Activated T-helper 1 cell treated with anti-CD3 and anti-CD28 coated beads, Interleukin-12 subunit alpha, Interleukin-12 subunit beta, Interleukin-2, Interleukin-4 antibody, amounts not matched to agents 30 ng/mL and 10 ng/mL and 1 ng/mL, durations not matched to agents 14 hours and 24 hours and 36 hours (primary cell): Measurements from ENCODE around the gene NPLOC4. TPM values are rescaled to one million over a fixed set of nuclear protein-coding genes. Genes with fewer than 3 reads are reported as not detected.

ENCODE experiments used
- DNase-seq: peaks from one replicate; pipeline ENCODE4 v3.0.0; 2021; ENCODE audit warnings: low spot score
- H3K27ac Mint-ChIP-seq: one replicate; pipeline ENCODE4 v1.8.0; 2021; ENCODE audit warnings: mild to moderate bottlenecking, mixed read lengths
- H3K27me3 Mint-ChIP-seq: one replicate; pipeline ENCODE4 v1.8.0; 2022; ENCODE audit warnings: mild to moderate bottlenecking, moderate library complexity, mixed read lengths; ENCODE audit not compliant: insufficient read depth
- H3K36me3 Mint-ChIP-seq: one replicate; pipeline ENCODE4 v1.8.0; 2021; ENCODE audit warnings: low read depth, mixed read lengths
- H3K4me1 Mint-ChIP-seq: one replicate; pipeline ENCODE4 v1.8.0; 2021; ENCODE audit warnings: low read depth, mixed read lengths
- H3K4me3 Mint-ChIP-seq: one replicate; pipeline ENCODE4 v1.8.0; 2021; ENCODE audit warnings: mild to moderate bottlenecking, moderate library complexity, mixed read lengths
- H3K9me3 Mint-ChIP-seq: one replicate; pipeline ENCODE4 v1.8.0; 2021; ENCODE audit warnings: mixed read lengths
- intact Hi-C: fragments of 100-400 bp; cut with micrococcal nuclease; formaldehyde crosslinking; loops from one replicate; pipeline ENCODE4 v1.15.1; 2024
- total RNA-seq: library from RNA; stranded (reverse); gene quantifications from 2 replicates; pipeline ENCODE4 v1.2.3, GENCODE V29; 2022

Gene NPLOC4
- total RNA-seq, 1 donor from 2014 or later: 138 TPM

GRCh38 chr17:81673561-81674258 lies 36.8 kb upstream of the NPLOC4 start:
- Mint-ChIP-seq H3K9me3 (no peaks in the 10 kb centered on the region), H3K36me3 (peaks cover 16% of the 10 kb centered on the region), H3K4me3 (no peak overlapping the region), H3K27ac (no peak overlapping the region), H3K27me3 (no peaks in the 10 kb centered on the region), H3K4me1 (peaks cover 7% of the 10 kb centered on the region)
- DNase-seq: no peak
- intact Hi-C loops: no loop called here

GRCh38 chr17:81672954-81673353 lies 36.0 kb upstream of the NPLOC4 start:
- H3K4me1 Mint-ChIP-seq: peaks cover 14% of the 10 kb centered on the region
- no peak for DNase-seq
- no peaks in the 10 kb centered on the region for H3K9me3 Mint-ChIP-seq
- H3K36me3 Mint-ChIP-seq: peaks cover 21% of the 10 kb centered on the region
- H3K4me3 Mint-ChIP-seq: no peak overlapping the region
- H3K27ac Mint-ChIP-seq: no peak overlapping the region
- intact Hi-C loops: no loop called here
- no peaks in the 10 kb centered on the region for H3K27me3 Mint-ChIP-seq

- peaks cover 26% of the 10 kb centered on the region for H3K36me3 Mint-ChIP-seq
- DNase-seq: no peak
- no peaks in the 10 kb centered on the region for H3K9me3 Mint-ChIP-seq
- no peak overlapping the region for H3K4me3 Mint-ChIP-seq
- H3K27ac Mint-ChIP-seq: no peak overlapping the region
- peaks cover 18% of the 10 kb centered on the region for H3K4me1 Mint-ChIP-seq
- intact Hi-C loops: no loop called here
- H3K27me3 Mint-ChIP-seq: no peaks in the 10 kb centered on the region
Measured at GRCh38 chr17:81672504-81672903, 35.6 kb upstream of the NPLOC4 start.

GRCh38 chr17:81667754-81668153 lies 30.8 kb upstream of the NPLOC4 start:
- Mint-ChIP-seq H3K9me3 (no peaks in the 10 kb centered on the region), H3K4me3 (peak overlapping the region; percentile 99), H3K27me3 (no peaks in the 10 kb centered on the region), H3K36me3 (peaks cover 36% of the 10 kb centered on the region), H3K4me1 (peaks cover 30% of the 10 kb centered on the region), H3K27ac (peak overlapping the region; percentile 14)
- no peak for DNase-seq
- intact Hi-C loops: no loop called here

- H3K27me3 Mint-ChIP-seq: no peaks in the 10 kb centered on the region
- intact Hi-C loops: loop anchor here (1.0 kb wide), 5 partner anchors 17 to 194 kb away; partner anchors contain the start of genes ARL16, MRPL12 and P4HB
Measured at GRCh38 chr17:81666342-81667191, 29.7 kb upstream of the NPLOC4 start, which contains the start of the genes CCDC137 and OXLD1. Gene CCDC137 (plus strand): TSS chr17:81666737. CDS start chr17:81666767, 30 bp downstream. Gene OXLD1 (minus strand): TSS chr17:81666605. CDS start chr17:81666577, 28 bp downstream.

GRCh38 chr17:81666092-81666341 lies 29.1 kb upstream of the NPLOC4 start:
- Mint-ChIP-seq H3K9me3 (no peaks in the 10 kb centered on the region), H3K36me3 (peaks cover 32% of the 10 kb centered on the region), H3K27me3 (no peaks in the 10 kb centered on the region), H3K4me3 (peak overlapping the region; percentile 99), H3K27ac (peak overlapping the region; percentile 98), H3K4me1 (peaks cover 32% of the 10 kb centered on the region)
- intact Hi-C loops: loop anchor here (1.0 kb wide), 5 partner anchors 17 to 194 kb away; partner anchors contain the start of genes ARL16, MRPL12 and P4HB
- DNase-seq: no peak

More at GRCh38 chr17:81666342-81667191, 29.7 kb upstream of the NPLOC4 start, which contains the start of the genes CCDC137 and OXLD1:
- Mint-ChIP-seq H3K27ac (peak within 1 kb of the TSS; percentile 98), H3K4me1 (peaks cover 32% of the 10 kb centered on the region), H3K9me3 (no peaks in the 10 kb centered on the region), H3K36me3 (peaks cover 35% of the 10 kb centered on the region), H3K4me3 (peak within 1 kb of the TSS; percentile 99)
- peak; percentile 93 for DNase-seq

- Mint-ChIP-seq H3K9me3 (no peaks in the 10 kb centered on the region), H3K27me3 (no peaks in the 10 kb centered on the region), H3K27ac (peak overlapping the region; percentile 98), H3K4me3 (peak overlapping the region; percentile 99), H3K36me3 (peaks cover 31% of the 10 kb centered on the region), H3K4me1 (peaks cover 32% of the 10 kb centered on the region)
- peak; percentile 30 for DNase-seq
- intact Hi-C loops: loop anchor here (1.0 kb wide), 5 partner anchors 18 to 195 kb away; partner anchors contain the start of genes ARL16, MRPL12 and P4HB
Measured at GRCh38 chr17:81665205-81666091, 28.5 kb upstream of the NPLOC4 start.

- intact Hi-C loops: no loop called here
- Mint-ChIP-seq H3K9me3 (no peaks in the 10 kb centered on the region), H3K36me3 (peaks cover 27% of the 10 kb centered on the region), H3K4me1 (peaks cover 32% of the 10 kb centered on the region), H3K27me3 (no peaks in the 10 kb centered on the region), H3K4me3 (peak overlapping the region; percentile 22), H3K27ac (peak overlapping the region; percentile 34)
- DNase-seq: no peak
Measured at GRCh38 chr17:81664051-81664470, 27.1 kb upstream of the NPLOC4 start.

GRCh38 chr17:81662002-81662401 lies 25.1 kb upstream of the NPLOC4 start:
- no peak for DNase-seq
- Mint-ChIP-seq H3K4me3 (no peak overlapping the region), H3K36me3 (peaks cover 15% of the 10 kb centered on the region), H3K27ac (no peak overlapping the region), H3K9me3 (no peaks in the 10 kb centered on the region), H3K27me3 (no peaks in the 10 kb centered on the region), H3K4me1 (peaks cover 25% of the 10 kb centered on the region)
- intact Hi-C loops: no loop called here

- Mint-ChIP-seq H3K4me1 (peaks cover 21% of the 10 kb centered on the region), H3K4me3 (no peak overlapping the region), H3K27ac (no peak overlapping the region), H3K9me3 (no peaks in the 10 kb centered on the region), H3K27me3 (no peaks in the 10 kb centered on the region), H3K36me3 (peaks cover 6% of the 10 kb centered on the region)
- no peak for DNase-seq
- intact Hi-C loops: no loop called here
Measured at GRCh38 chr17:81660441-81660840, 23.5 kb upstream of the NPLOC4 start.

GRCh38 chr17:81659038-81659437 lies 22.1 kb upstream of the NPLOC4 start:
- H3K4me3 Mint-ChIP-seq: no peak overlapping the region
- no peaks in the 10 kb centered on the region for H3K9me3 Mint-ChIP-seq
- intact Hi-C loops: no loop called here
- no peak for DNase-seq
- H3K27me3 Mint-ChIP-seq: no peaks in the 10 kb centered on the region
- H3K36me3 Mint-ChIP-seq: peaks cover 1% of the 10 kb centered on the region
- H3K4me1 Mint-ChIP-seq: peaks cover 16% of the 10 kb centered on the region
- no peak overlapping the region for H3K27ac Mint-ChIP-seq

GRCh38 chr17:81656835-81657234 lies 19.9 kb upstream of the NPLOC4 start:
- no peak for DNase-seq
- no peak overlapping the region for H3K27ac Mint-ChIP-seq

More at GRCh38 chr17:81656835-81657234, 19.9 kb upstream of the NPLOC4 start:
- no peaks in the 10 kb centered on the region for H3K9me3 Mint-ChIP-seq
- no peaks in the 10 kb centered on the region for H3K36me3 Mint-ChIP-seq
- peaks cover 20% of the 10 kb centered on the region for H3K4me1 Mint-ChIP-seq
- intact Hi-C loops: no loop called here
- H3K27me3 Mint-ChIP-seq: no peaks in the 10 kb centered on the region
- H3K4me3 Mint-ChIP-seq: no peak overlapping the region
